NCI-H82 (cell line): ENCODE data around the gene DOCK3.
"Not testable (repeated sequence)": the region's sequence is repeated elsewhere in the genome, so short reads cannot be mapped to it uniquely, and the experiment has no call there.

Experiments used
- DNase-seq: peaks from one replicate; lab custom pipeline; 2025; lab: John Stamatoyannopoulos, UW

DOCK3 gene

DNA sequence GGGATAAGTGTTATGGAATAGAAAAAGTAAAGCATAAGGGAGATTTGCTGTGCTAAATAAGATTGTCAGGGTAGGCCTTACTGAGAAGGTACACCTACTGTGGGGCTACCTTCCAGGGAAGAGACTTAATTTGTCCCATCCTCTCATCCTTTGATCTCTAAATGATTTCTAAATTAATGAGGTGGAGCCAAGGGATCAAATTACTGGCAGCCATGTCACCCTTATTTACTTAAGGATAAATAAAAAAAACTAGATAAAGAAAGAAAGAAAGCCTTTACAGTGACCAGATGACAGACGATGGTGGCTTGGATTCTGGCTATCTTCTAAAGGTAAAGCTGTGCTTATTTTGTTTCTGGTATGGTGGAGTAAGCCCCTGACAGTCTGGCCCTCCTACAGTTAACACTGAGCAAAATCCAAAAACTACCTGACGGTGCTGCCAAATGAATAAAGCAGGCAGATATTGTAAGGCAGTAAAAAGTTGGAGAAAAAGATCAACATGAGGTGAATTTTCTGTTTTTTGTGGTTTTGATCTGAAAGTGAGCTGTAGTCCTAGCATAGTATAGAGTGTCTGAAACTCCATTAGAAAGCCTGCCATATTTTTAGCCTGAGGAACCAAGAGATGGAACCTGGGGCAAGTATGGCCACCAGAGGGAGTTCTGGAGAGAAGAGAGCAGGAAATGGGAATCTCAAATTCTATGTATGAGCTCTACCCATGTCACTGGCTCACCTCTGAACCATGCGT lies 425.2 kb downstream of the DOCK3 start:
- peak; percentile 82 for DNase-seq

DNA sequence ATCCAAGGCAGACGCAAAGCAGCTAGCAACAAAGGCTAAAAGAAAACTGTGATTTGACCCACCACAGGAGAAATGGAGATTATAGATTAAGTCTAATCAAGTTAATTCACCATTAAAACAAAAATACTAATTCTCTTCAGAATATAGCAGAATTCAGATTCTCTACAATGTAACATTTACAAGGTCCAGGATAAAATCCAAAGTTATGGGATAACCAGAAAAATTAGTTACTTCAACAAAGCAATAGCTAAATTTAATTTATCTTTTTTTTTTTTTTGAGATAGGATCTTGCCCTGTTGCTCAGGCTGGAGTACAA lies 425.8 kb downstream of the DOCK3 start:
- no peak for DNase-seq

DNA sequence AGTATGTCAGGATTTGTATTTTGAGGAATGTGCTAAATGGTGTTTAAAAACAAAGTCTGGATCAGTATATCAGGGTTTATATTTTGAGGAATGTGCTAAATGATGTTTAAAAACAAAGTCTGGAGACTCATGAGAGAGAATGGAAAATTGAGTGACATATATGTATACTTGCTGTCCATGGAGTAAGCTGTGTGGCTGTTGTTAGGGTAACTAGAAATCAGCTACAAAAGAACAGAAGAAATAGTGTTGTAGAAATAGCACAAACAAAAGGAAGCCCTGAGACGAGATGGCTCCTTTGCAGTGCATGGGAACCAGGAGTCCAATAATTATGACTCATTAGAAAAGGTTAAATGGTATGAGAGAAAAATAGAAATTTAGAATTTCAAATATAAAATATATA lies 427.7 kb downstream of the DOCK3 start:
- no peak for DNase-seq

DNA sequence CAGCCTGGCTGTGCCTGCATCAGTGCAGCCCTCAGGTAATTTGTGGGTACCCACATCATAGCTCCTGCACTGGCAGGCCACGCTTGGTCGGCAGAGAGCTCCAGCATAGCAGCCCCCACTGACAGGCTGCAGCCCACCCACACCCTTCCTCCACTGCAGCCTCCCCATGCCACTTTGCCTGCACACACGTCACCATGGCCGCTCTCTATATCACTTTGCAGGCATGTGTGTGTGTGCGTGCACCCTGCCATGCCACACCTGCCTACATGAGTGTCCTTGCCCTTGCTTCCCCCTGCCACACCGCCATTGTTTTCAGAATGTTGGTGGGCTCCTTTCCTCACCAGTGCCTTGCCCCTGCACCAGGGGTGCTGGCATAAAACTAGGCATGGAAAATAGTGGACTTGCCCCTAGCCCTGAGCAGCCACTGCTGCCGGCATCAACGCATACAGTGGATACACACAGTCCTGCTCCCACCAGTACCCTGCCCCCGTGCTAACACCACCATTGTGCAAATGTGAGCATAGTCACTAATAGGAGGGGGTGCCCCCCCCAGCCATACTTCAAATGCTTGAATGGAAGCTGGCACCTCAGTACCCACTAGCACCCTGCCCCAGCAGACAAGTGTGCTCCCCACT lies 431.6 kb downstream of the DOCK3 start:
- no peak for DNase-seq

DNA sequence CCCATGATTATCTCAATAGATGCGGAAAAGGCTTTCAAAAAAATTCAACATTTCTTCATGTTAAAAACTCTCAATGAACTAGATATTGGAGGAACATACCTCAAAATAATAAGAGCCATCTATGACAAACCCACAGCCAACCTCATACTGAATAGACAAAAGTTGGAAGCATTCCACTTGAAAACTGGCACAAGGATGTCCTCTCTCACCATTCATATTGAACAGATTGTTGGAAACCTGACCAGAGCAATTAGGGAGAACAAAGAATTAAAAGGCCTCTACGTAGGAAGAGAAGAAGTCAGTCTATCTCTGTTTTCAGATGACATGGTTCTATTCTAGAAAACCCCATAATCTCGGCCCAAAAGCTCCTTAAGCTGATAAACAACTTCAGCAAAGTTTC lies 435.9 kb downstream of the DOCK3 start:
- no peak for DNase-seq

DNA sequence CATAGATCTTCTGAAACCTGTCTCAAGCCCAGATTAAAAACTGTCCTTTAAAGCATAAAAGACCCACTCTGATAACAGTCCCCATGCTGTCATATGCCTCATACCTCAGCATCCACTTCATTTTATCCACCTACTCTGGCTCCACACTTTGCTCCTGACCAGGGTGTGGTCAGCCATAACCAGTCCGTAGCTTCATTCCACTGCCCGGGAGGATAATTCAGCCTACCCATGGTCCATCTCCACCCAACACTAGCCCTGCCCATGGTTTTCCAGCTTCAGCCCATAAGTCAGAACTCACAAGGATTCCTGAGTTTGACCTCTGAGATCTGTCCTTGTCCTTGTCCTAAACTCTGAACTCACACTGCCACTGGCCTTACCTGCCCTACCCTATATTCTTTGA lies 448.2 kb downstream of the DOCK3 start:
- DNase-seq, result no peak

GRCh38 chr3:51123531-51123930 lies 448.8 kb downstream of the DOCK3 start:
- no peak for DNase-seq

GRCh38 chr3:51131607-51132006 lies 456.9 kb downstream of the DOCK3 start:
- DNase-seq, result not testable (repeated sequence)

GRCh38 chr3:51137715-51138114 lies 463.0 kb downstream of the DOCK3 start:
- no peak for DNase-seq

GRCh38 chr3:51139616-51140015 lies 464.9 kb downstream of the DOCK3 start:
- no peak for DNase-seq

- no peak for DNase-seq
Measured at GRCh38 chr3:51141573-51141972, 466.8 kb downstream of the DOCK3 start.

GRCh38 chr3:51145811-51146585 lies 471.3 kb downstream of the DOCK3 start:
- no peak for DNase-seq

- no peak for DNase-seq
Measured at GRCh38 chr3:51146781-51147180, 472.1 kb downstream of the DOCK3 start.

GRCh38 chr3:51156147-51156546 lies 481.4 kb downstream of the DOCK3 start:
- DNase-seq, result peak; percentile 92

DNA sequence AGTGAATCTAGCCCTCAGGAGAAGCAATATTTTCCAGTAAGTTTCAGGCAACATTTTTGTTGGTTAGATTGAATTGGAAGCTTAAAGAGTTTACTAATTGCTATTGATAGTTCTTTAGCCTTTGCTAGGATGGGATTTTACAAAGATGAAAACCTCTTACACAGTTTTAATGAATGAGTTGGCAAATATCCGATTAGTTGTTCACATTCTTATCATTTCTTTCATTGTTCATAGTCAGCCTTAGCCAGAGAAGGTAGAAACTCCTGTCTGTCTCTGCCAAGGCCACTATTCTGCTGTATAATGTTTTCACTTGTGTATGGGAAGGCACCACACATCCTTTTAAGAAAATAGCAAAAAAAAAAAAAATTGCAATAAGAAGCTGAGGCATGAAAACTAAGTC lies 488.3 kb downstream of the DOCK3 start:
- DNase-seq, result no peak

DNA sequence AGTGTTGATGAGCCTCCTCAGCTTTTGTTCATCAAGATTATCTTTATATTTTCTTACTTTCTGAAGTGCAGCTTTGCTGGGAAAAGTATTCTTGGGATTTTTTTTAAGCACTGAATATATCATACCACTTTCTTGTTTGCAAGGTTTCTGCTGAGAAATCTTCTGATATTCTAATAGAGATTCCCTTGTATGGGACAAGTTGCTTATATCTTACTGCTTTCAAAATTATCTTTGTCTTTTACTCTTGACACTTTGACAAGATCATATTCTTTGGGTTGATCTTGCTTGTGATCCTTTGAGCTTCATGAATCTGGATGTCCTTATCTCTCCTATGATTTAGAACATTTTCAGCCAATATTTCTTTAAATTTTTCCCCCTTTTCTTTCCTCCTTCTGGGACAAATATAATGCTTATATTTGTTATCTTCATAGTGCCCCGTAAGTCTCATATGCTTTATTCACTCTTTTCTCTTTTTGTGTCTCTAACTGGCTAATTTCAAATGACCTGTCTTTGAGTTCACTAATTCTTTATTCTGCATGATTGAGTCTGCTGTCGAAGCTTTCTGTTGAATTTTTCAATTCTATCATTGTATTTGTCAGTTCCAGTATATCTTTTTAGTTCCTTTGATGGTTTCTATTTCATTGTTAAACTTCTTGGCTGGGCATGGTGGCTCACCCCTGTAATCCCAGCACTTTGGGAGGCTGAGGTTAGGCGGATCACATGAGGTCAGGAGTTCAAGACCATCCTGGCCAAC lies 499.0 kb downstream of the DOCK3 start:
- no peak for DNase-seq

DNA sequence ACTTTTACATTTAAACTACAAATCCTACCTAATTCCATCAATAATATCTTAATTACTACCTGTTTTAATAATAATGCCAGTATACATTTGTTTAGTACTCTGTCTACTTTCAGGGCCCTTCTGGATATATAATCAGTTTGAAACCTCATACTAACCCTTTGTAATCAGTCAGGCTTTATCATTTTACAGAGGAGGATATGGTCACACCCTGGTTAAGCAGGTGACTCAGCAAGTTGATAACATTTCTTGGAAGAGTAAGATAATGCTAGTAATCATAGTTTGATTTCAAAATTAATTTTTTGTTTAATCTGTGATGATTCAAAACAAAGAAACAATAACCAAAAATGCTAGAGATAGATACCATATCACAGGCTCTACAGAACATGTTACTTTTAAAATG lies 502.2 kb downstream of the DOCK3 start:
- DNase-seq, result no peak

- DNase-seq, result not testable (repeated sequence)
Measured at GRCh38 chr3:51186446-51186845, 511.7 kb downstream of the DOCK3 start.

GRCh38 chr3:51190199-51190598 lies 515.5 kb downstream of the DOCK3 start:
- DNase-seq, result no peak

DNA sequence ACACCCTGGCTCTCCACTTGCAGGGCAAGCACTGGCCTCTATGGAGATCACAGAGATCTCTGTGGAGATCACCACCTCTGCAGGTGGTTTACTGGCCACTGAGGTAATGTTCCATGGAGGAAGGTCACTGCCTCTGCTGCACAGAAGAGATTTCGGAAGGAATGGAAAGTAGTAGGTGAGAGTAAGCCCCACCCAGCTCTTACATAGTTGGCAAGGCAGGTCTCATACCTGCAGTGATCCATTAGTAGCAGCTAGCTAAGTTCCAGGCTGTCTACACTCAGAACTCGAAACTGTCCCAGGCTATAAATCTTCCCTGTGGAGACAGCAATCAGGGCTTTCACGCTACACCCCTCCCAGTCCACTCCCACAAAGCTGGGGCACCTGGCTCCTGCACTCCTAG lies 516.1 kb downstream of the DOCK3 start:
- DNase-seq, result no peak

GRCh38 chr3:51191768-51192167 lies 517.0 kb downstream of the DOCK3 start:
- no peak for DNase-seq

- no peak for DNase-seq
Measured at GRCh38 chr3:51198477-51198876, 523.8 kb downstream of the DOCK3 start.

GRCh38 chr3:51199296-51199695 lies 524.6 kb downstream of the DOCK3 start:
- DNase-seq, result not testable (repeated sequence)
